GM12878 (cell line): Measurements from ENCODE around the gene TUT1. TPM values are rescaled to one million over a fixed set of nuclear protein-coding genes. Genes with fewer than 3 reads are reported as not detected.
A peak's percentile ranks its signal among the peaks of the same experiment; 100 is the strongest.

Source experiments
- ATAC-seq: fragments of 200-7000 bp; cut with Tn5 transposase; 3 replicates; pipeline ENCODE4 v1.9.1; 2020; ENCODE audit warnings: mild to moderate bottlenecking, moderate library complexity
- BruUV-seq: library from RNA; stranded (reverse); fragments of 400-500 nt; replicated peaks from 2 replicates; lab custom pipeline; 2021; lab: Mats Ljungman, UMichigan
- CTCF ChIA-PET: fragments of 300-600 bp; sonication (Branson Sonifier 250); formaldehyde crosslinking; extraction: SDS; loops from one replicate; lab custom pipeline; 2021; ENCODE audit warnings: inconsistent platforms; lab: Yijun Ruan, JAX
- POLR2A ChIA-PET: fragments of 350-600 bp; formaldehyde crosslinking; extraction: SDS; loops from one replicate; lab custom pipeline; 2021; ENCODE audit warnings: inconsistent platforms; lab: Charles Lee
- RAD21 ChIA-PET: fragments of 300-600 bp; sonication (Branson Sonifier 250); formaldehyde crosslinking; loops from one replicate; lab custom pipeline; 2023; ENCODE audit warnings: antibody characterized with exemption; ENCODE audit not compliant: unreplicated experiment; lab: Charles Lee
- SMC1A ChIA-PET: fragments of 300-600 bp; sonication (Branson Sonifier 250); formaldehyde crosslinking; loops from one replicate; lab custom pipeline; 2023; ENCODE audit not compliant: unreplicated experiment, uncharacterized antibody; lab: Charles Lee
- DNase-seq: peaks from one replicate; pipeline ENCODE4 v3.0.0-alpha.2; 2011; ENCODE audit warnings: low read depth, low spot score
- FAIRE-seq: peaks from 3 replicates; lab custom pipeline; 2011; peaks lifted over from hg19 to GRCh38; lab: Jason Lieb, UNC
- H2AFZ ChIP-seq: 2 replicates; pipeline ENCODE4 v1.6.0; 2011; ENCODE audit warnings: low read depth, low read length, control low read depth; ENCODE audit not compliant: control insufficient read depth
- H3K27ac ChIP-seq: 2 replicates; pipeline ENCODE4 v1.5.1; 2011; ENCODE audit warnings: control low read depth; ENCODE audit not compliant: control insufficient read depth, insufficient read depth
- H3K27me3 ChIP-seq, 2 experiments: replicated peaks in 1 of 2; 2 replicates each; pipeline versions ENCODE4 v1.6.0 to v1.6.1; 2011; ENCODE audit warnings: low read length in 1 of 2; ENCODE audit not compliant: control insufficient read depth in 2 of 2, insufficient read depth in 2 of 2
- H3K36me3 ChIP-seq, 2 experiments: 2 replicates each; pipeline ENCODE4 v1.5.1; 2011; ENCODE audit warnings: low read length in 1 of 2; ENCODE audit not compliant: control insufficient read depth in 2 of 2, insufficient read depth in 2 of 2
- H3K4me1 ChIP-seq: 2 replicates; pipeline ENCODE4 v1.6.1; 2011; ENCODE audit warnings: mild to moderate bottlenecking, low read length, moderate library complexity, mixed read lengths; ENCODE audit not compliant: control insufficient read depth, insufficient read depth
- H3K4me2 ChIP-seq: 2 replicates; pipeline ENCODE4 v1.6.0; 2011; ENCODE audit warnings: control low read depth; ENCODE audit not compliant: control insufficient read depth, insufficient read depth
- H3K4me3 ChIP-seq: fragments of 200-600 bp; sonication (generic); 2 replicates; pipeline ENCODE4 v1.5.1; 2016
- H3K79me2 ChIP-seq: 2 replicates; pipeline ENCODE4 v1.6.0; 2011; ENCODE audit warnings: low read length; ENCODE audit not compliant: control insufficient read depth, insufficient read depth
- H3K9ac ChIP-seq: 2 replicates; pipeline ENCODE4 v1.8.0; 2011; ENCODE audit warnings: low read length, control low read depth, mixed read lengths; ENCODE audit not compliant: control insufficient read depth, insufficient read depth
- H3K9me3 ChIP-seq: replicated peaks from 3 replicates; pipeline ENCODE4 v1.5.1; 2011; ENCODE audit warnings: mild to moderate bottlenecking, low read length; ENCODE audit not compliant: control insufficient read depth, insufficient read depth
- H4K20me1 ChIP-seq: 2 replicates; pipeline ENCODE4 v1.6.0; 2011; ENCODE audit not compliant: control insufficient read depth, insufficient read depth
- BCL3 ChIP-seq: IDR thresholded peaks from 2 replicates; pipeline ENCODE4 v1.6.1; 2011; ENCODE audit warnings: borderline replicate concordance, low read depth, mild to moderate bottlenecking, moderate library complexity, low read length; ENCODE audit not compliant: insufficient read depth, poor library complexity, severe bottlenecking
- BHLHE40 ChIP-seq, 2 experiments: fragments of 450-650 bp in 1 of 2; IDR thresholded peaks; 2 replicates each; pipeline ENCODE4 v1.6.1; 2011 to 2017; ENCODE audit warnings: low read depth in 2 of 2, borderline replicate concordance in 1 of 2, improper control_type of control experiment in 1 of 2, low read length in 1 of 2, mild to moderate bottlenecking in 1 of 2
- CBFB ChIP-seq: IDR thresholded peaks from 2 replicates; pipeline ENCODE4 v1.6.1; 2016; ENCODE audit warnings: antibody characterized with exemption, low read depth
- HDAC2 ChIP-seq: fragments of 200-600 bp; sonication (generic); IDR thresholded peaks from 2 replicates; pipeline ENCODE4 v1.6.1; 2017
- HDGF ChIP-seq: fragments of 450-650 bp; IDR thresholded peaks from 2 replicates; pipeline ENCODE4 v1.6.1; 2016; ENCODE audit warnings: antibody characterized with exemption
- MXI1 ChIP-seq: fragments of 150-350 bp; IDR thresholded peaks from 2 replicates; pipeline ENCODE4 v1.6.1; 2011; ENCODE audit warnings: low read depth, mild to moderate bottlenecking, inconsistent platforms, low read length, improper control_type of control experiment
- POLR2A ChIP-seq: IDR thresholded peaks from 2 replicates; pipeline ENCODE4 v1.6.1; 2011; ENCODE audit warnings: low read depth, mild to moderate bottlenecking, low read length
- RAD21 ChIP-seq: IDR thresholded peaks from 2 replicates; pipeline ENCODE4 v1.6.1; 2011; ENCODE audit warnings: mild to moderate bottlenecking, low read depth, low read length, moderate library complexity; ENCODE audit not compliant: insufficient read depth
- RFX5 ChIP-seq: IDR thresholded peaks from 2 replicates; pipeline ENCODE4 v1.6.1; 2011; ENCODE audit warnings: low read depth, low read length, improper control_type of control experiment
- RUNX3 ChIP-seq: IDR thresholded peaks from 2 replicates; pipeline ENCODE4 v1.6.1; 2012; ENCODE audit warnings: low read length, inconsistent platforms
- SMAD5 ChIP-seq: IDR thresholded peaks from 2 replicates; pipeline ENCODE4 v1.6.1; 2016; ENCODE audit warnings: antibody characterized with exemption, low read depth
- SMC3 ChIP-seq: IDR thresholded peaks from 2 replicates; pipeline ENCODE4 v1.6.1; 2011; ENCODE audit warnings: low read length, improper control_type of control experiment, borderline replicate concordance
- TARDBP ChIP-seq: IDR thresholded peaks from 2 replicates; pipeline ENCODE4 v1.6.1; 2016; ENCODE audit warnings: borderline replicate concordance
- USF1 ChIP-seq: IDR thresholded peaks from 2 replicates; pipeline ENCODE4 v1.6.1; 2011; ENCODE audit warnings: borderline replicate concordance, low read depth, mild to moderate bottlenecking, moderate library complexity, mixed read lengths, low read length; ENCODE audit not compliant: insufficient read depth; ENCODE audit errors: extremely low read length
- YY1 ChIP-seq: IDR thresholded peaks from 2 replicates; pipeline ENCODE4 v1.6.1; 2011; ENCODE audit warnings: low read depth, mild to moderate bottlenecking, low read length
- ZZZ3 ChIP-seq: IDR thresholded peaks from 2 replicates; pipeline ENCODE4 v1.6.1; 2011; ENCODE audit warnings: low read depth; ENCODE audit not compliant: control insufficient read depth, insufficient read length
- WGBS: methylation state at CpG from one replicate; pipeline ENCODE4 v1.1.6; 2016; ENCODE audit warnings: low lambda C conversion rate; ENCODE audit not compliant: insufficient replicate concordance, insufficient coverage; ENCODE audit errors: missing lambda C conversion rate; 5-methylcytosine and 5-hydroxymethylcytosine counted together
- in situ Hi-C: fragments of 300-500 bp; cut with MboI; formaldehyde crosslinking; loops from 9 replicates; pipeline ENCODE4 v1.14.3; 2018; ENCODE audit warnings: mixed read lengths
- intact Hi-C: fragments of 100-400 bp; cut with micrococcal nuclease; formaldehyde crosslinking; loops from one replicate; pipeline ENCODE4 v1.14.2; 2022; ENCODE audit not compliant: unreplicated experiment
- polyA plus RNA-seq, 11 experiments: library from polyadenylated mRNA; depleted of rRNA in 4 of 11; unstranded in 6 of 11; stranded (reverse) in 5 of 11; fragments of >200 nt; fragmentation: Nextera tagmentation in 4 of 11; fragmentation: Illumina TruSeq in 1 of 11; extraction: Ambion mirVana in 4 of 11; extraction: Trizol in 1 of 11; gene quantifications; 1 replicate in 1 of 11; 2 replicates in 10 of 11; pipeline versions ENCODE4 v1.2.1 to v1.2.3, GENCODE V29; 2011 to 2016; ENCODE audit warnings: inconsistent platforms in 2 of 11, missing spikeins in 2 of 11, low read depth in 1 of 11
- total RNA-seq, 4 experiments: library from RNA; depleted of rRNA in 3 of 4; stranded (reverse); fragments of >200 nt in 3 of 4; fragmentation: Illumina TruSeq in 1 of 4; extraction: Trizol in 1 of 4; gene quantifications; 2 replicates each; pipeline versions ENCODE4 v1.2.1 to v1.2.3, GENCODE V29; 2013 to 2021
- TF ChIP-seq, protein P1 (sequence below), 3 experiments: IDR thresholded peaks in 2 of 3; conservative IDR thresholded peaks in 1 of 3; 2 replicates each; pipeline ENCODE4 v1.5.1; 2011; ENCODE audit warnings: low read depth in 3 of 3, low read length in 3 of 3, mild to moderate bottlenecking in 3 of 3, control low read depth in 2 of 3, moderate library complexity in 2 of 3, inconsistent platforms in 1 of 3, mixed read lengths in 1 of 3; ENCODE audit not compliant: control insufficient read depth in 2 of 3, insufficient read depth in 1 of 3; ENCODE audit errors: extremely low read depth in 1 of 3

Gene TUT1
- total and polyA plus RNA-seq, 10 of the 15 experiments (the other 5 are each of a cell fraction or from before 2014, with no cell fraction given), result 1.1 to 29.9 (median 16.2) TPM

- CTCF ChIA-PET, result interaction anchor here (0.6 to 5.5 kb wide), 24 partner anchors 7 to 269 kb away, joined by 3 to 48 read pairs (median 10); partner anchors contain the start of genes C11orf98, CSKMT, EEF1G and MTA2
- Histone ChIP-seq H3K9ac (no peak overlapping the region), H3K79me2 (peaks cover 29% of the 10 kb centered on the region), H3K27ac (no peak overlapping the region), H3K27me3 (no peaks in the 10 kb centered on the region), H3K4me2 (no peak overlapping the region), H3K9me3 (no peaks in the 10 kb centered on the region), H3K4me1 (peaks cover 16% of the 10 kb centered on the region), H3K36me3 (peaks cover 37 to 48% of the 10 kb centered on the region in 2 experiments), H2AFZ (no peak overlapping the region), H4K20me1 (no peaks in the 10 kb centered on the region; the same call in 1 of the 2 replicates)
- no peak for FAIRE-seq
- POLR2A ChIA-PET, result interaction anchor here (0.9 to 3.1 kb wide), 8 partner anchors 8 to 79 kb away, joined by 3 to 37 read pairs (median 12); partner anchors contain the start of genes B3GAT3, EEF1G, LBHD1 and MTA2
- SMC1A ChIA-PET, result interaction anchor here (0.6 to 3.1 kb wide), 14 partner anchors 7 to 177 kb away, joined by 3 to 30 read pairs (median 4); partner anchors contain the start of genes B3GAT3, C11orf98, CSKMT and EEF1G
- BruUV-seq, result no TSS peak
- 60% methylated on average over 12 of the region's 13 CpGs for WGBS
- in situ Hi-C loops, result no loop called here
- TF ChIP-seq YY1, result peak; percentile 86
- TF ChIP-seq USF1, result no peak
- 0 out of 2 replicates have a peak, but pooled peaks have one; percentile 48 for TF ChIP-seq SMAD5
- TF ChIP-seq CBFB, result peak; percentile 30; the same call in 1 of the 2 replicates
- peak; percentile 78 for TF ChIP-seq SMC3
- TF ChIP-seq, protein P1, sequence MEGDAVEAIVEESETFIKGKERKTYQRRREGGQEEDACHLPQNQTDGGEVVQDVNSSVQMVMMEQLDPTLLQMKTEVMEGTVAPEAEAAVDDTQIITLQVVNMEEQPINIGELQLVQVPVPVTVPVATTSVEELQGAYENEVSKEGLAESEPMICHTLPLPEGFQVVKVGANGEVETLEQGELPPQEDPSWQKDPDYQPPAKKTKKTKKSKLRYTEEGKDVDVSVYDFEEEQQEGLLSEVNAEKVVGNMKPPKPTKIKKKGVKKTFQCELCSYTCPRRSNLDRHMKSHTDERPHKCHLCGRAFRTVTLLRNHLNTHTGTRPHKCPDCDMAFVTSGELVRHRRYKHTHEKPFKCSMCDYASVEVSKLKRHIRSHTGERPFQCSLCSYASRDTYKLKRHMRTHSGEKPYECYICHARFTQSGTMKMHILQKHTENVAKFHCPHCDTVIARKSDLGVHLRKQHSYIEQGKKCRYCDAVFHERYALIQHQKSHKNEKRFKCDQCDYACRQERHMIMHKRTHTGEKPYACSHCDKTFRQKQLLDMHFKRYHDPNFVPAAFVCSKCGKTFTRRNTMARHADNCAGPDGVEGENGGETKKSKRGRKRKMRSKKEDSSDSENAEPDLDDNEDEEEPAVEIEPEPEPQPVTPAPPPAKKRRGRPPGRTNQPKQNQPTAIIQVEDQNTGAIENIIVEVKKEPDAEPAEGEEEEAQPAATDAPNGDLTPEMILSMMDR (IDR thresholded peaks at IDR 0.05 in 2 of 3, conservative IDR thresholded peaks at IDR 0.05 in 1 of 3; ENCODE audit: control insufficient read depth in 2 of 3, extremely low read depth in 1 of 3, insufficient read depth in 1 of 3, low read depth in 3 of 3, low read length in 3 of 3), result peak; percentile 67 to 80 (median 78)
- no peak for TF ChIP-seq RFX5
- peak; percentile 74; the same call in 1 of the 2 replicates for TF ChIP-seq HDGF
- no peak for TF ChIP-seq TARDBP
- no peak for TF ChIP-seq ZZZ3
- no peak for TF ChIP-seq HDAC2
- TF ChIP-seq BCL3, result no peak
- TF ChIP-seq BHLHE40 (IDR thresholded peaks at IDR 0.05; ENCODE audit: borderline replicate concordance in 1 of 2, low read depth in 2 of 2, low read length in 1 of 2), result 0 out of 4 replicates have a peak, but pooled peaks of 1 of the 2 experiments have one; percentile 9
- peak; percentile 21; the same call in 1 of the 2 replicates for TF ChIP-seq POLR2A
- peak; percentile 49 for TF ChIP-seq RAD21
- peak; percentile 63; the same call in 1 of the 2 replicates for TF ChIP-seq MXI1
- TF ChIP-seq RUNX3, result peak; percentile 28; the same call in 1 of the 2 replicates
- TF ChIP-seq, all 136 proteins: peak for 11
- no peak for DNase-seq
- intact Hi-C loops, result loop anchor here (5.0 to 10.0 kb wide), 2 partner anchors 241 to 269 kb away; partner anchors contain the start of genes STX5, TEX54 and WDR74
- ATAC-seq, result peak; percentile 56
- no peak overlapping the region for H3K4me3 ChIP-seq
- RAD21 ChIA-PET, result interaction anchor here (0.7 to 3.5 kb wide), 9 partner anchors 7 to 264 kb away, joined by 3 to 36 read pairs (median 12); partner anchors contain the start of genes EEF1G, LBHD1, MTA2 and UQCC3
These were observed 2.2 kb upstream of the TUT1 start for GRCh38 chr11:62593434-62594044.
